ENCODE results near the gene KLF13. TPM values are rescaled to one million over a fixed set of nuclear protein-coding genes. Genes with fewer than 3 reads are reported as not detected.

Gene KLF13
- total RNA-seq, 2 donors from 2014 or later, result 18.7 to 18.9 TPM

- Histone ChIP-seq H3K9me3 (ENCODE audit: control insufficient read depth, low read length) (peaks cover 7% of the 10 kb centered on the region), H3K4me3 (ENCODE audit: low read length) (no peak overlapping the region), H3K36me3 (ENCODE audit: control insufficient read depth, insufficient read depth, low read length) (no peaks in the 10 kb centered on the region), H3K4me1 (ENCODE audit: control insufficient read depth, insufficient read depth, low read length) (no peaks in the 10 kb centered on the region), H3K27me3 (ENCODE audit: control insufficient read depth, insufficient read depth, low read length, poor library complexity, severe bottlenecking) (no peaks in the 10 kb centered on the region), H3K27ac (ENCODE audit: low read depth, low read length) (no peak overlapping the region), H3K9ac (ENCODE audit: extremely low read depth, low read length, poor library complexity, severe bottlenecking) (no peak overlapping the region)
- Mint-ChIP-seq H3K4me3 (no peak overlapping the region), H3K27me3 (ENCODE audit: insufficient read depth) (no peaks in the 10 kb centered on the region), H3K27ac (no peak overlapping the region), H3K9me3 (peaks cover 6% of the 10 kb centered on the region), H3K4me1 (peaks cover 12% of the 10 kb centered on the region), H3K36me3 (ENCODE audit: low read depth) (peaks cover 10% of the 10 kb centered on the region)
- TF ChIP-seq, protein P1, sequence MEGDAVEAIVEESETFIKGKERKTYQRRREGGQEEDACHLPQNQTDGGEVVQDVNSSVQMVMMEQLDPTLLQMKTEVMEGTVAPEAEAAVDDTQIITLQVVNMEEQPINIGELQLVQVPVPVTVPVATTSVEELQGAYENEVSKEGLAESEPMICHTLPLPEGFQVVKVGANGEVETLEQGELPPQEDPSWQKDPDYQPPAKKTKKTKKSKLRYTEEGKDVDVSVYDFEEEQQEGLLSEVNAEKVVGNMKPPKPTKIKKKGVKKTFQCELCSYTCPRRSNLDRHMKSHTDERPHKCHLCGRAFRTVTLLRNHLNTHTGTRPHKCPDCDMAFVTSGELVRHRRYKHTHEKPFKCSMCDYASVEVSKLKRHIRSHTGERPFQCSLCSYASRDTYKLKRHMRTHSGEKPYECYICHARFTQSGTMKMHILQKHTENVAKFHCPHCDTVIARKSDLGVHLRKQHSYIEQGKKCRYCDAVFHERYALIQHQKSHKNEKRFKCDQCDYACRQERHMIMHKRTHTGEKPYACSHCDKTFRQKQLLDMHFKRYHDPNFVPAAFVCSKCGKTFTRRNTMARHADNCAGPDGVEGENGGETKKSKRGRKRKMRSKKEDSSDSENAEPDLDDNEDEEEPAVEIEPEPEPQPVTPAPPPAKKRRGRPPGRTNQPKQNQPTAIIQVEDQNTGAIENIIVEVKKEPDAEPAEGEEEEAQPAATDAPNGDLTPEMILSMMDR (conservative IDR thresholded peaks at IDR 0.05), result no peak
- 94 to 100% methylated on average over 5 to 9 of the region's 9 CpGs for WGBS, 2 experiments (ENCODE audit: insufficient coverage in 1 of 2, insufficient read length in 1 of 2)
- DNase-seq, result no peak
Measured at GRCh38 chr15:31373970-31374369, 47.3 kb downstream of the KLF13 start.

DNA sequence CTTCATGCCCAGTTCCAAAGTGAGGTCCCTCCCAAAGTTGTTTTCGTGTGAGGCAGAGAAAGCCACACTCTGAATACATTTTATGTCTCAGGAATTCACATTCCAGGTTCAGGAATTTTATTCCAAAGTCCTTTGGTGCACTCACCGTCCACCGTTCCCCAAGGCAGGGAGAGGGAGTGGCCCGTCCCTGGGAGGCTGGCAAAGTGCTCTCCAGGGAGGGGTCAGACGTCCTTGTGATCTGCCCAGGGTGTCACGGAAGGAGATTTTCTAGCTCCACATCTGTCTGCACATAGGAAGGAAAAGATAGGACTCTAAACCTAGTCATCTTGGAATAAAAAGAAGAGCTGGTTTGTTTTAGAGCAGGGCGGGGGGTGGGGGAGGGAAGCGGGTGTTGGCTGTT, 47.9 kb downstream of the KLF13 start:
- Mint-ChIP-seq H3K27me3 (ENCODE audit: insufficient read depth) (no peaks in the 10 kb centered on the region), H3K27ac (no peak overlapping the region), H3K4me1 (peaks cover 12% of the 10 kb centered on the region), H3K36me3 (ENCODE audit: low read depth) (peaks cover 9% of the 10 kb centered on the region), H3K4me3 (no peak overlapping the region), H3K9me3 (peaks cover 5% of the 10 kb centered on the region)
- H3K27me3 ChIP-seq (ENCODE audit: control insufficient read depth, insufficient read depth, low read length, poor library complexity, severe bottlenecking), result no peaks in the 10 kb centered on the region
- no peaks in the 10 kb centered on the region for H3K36me3 ChIP-seq (ENCODE audit: control insufficient read depth, insufficient read depth, low read length)
- H3K9ac ChIP-seq (ENCODE audit: extremely low read depth, low read length, poor library complexity, severe bottlenecking), result no peak overlapping the region
- no peaks in the 10 kb centered on the region for H3K4me1 ChIP-seq (ENCODE audit: control insufficient read depth, insufficient read depth, low read length)
- WGBS, 2 experiments (ENCODE audit: insufficient coverage in 1 of 2, insufficient read length in 1 of 2), result 90 to 92% methylated on average over 3 to 8 of the region's 8 CpGs
- no peak overlapping the region for H3K4me3 ChIP-seq (ENCODE audit: low read length)
- peaks cover 2% of the 10 kb centered on the region for H3K9me3 ChIP-seq (ENCODE audit: control insufficient read depth, low read length)
- DNase-seq, result no peak
- TF ChIP-seq, protein P1 (conservative IDR thresholded peaks at IDR 0.05), result no peak
- no peak overlapping the region for H3K27ac ChIP-seq (ENCODE audit: low read depth, low read length)

GRCh38 chr15:31374986-31375385, 48.4 kb downstream of the KLF13 start:
- no peak overlapping the region for H3K9ac ChIP-seq (ENCODE audit: extremely low read depth, low read length, poor library complexity, severe bottlenecking)
- Mint-ChIP-seq H3K4me1 (peaks cover 8% of the 10 kb centered on the region), H3K27ac (no peak overlapping the region), H3K27me3 (ENCODE audit: insufficient read depth) (no peaks in the 10 kb centered on the region), H3K36me3 (ENCODE audit: low read depth) (peaks cover 9% of the 10 kb centered on the region), H3K9me3 (peaks cover under 1% of the 10 kb centered on the region), H3K4me3 (no peak overlapping the region)
- 96 to 99% methylated on average over 9 to 12 of the region's 12 CpGs for WGBS, 2 experiments (ENCODE audit: insufficient coverage in 1 of 2, insufficient read length in 1 of 2)
- H3K36me3 ChIP-seq (ENCODE audit: control insufficient read depth, insufficient read depth, low read length), result no peaks in the 10 kb centered on the region
- H3K27me3 ChIP-seq (ENCODE audit: control insufficient read depth, insufficient read depth, low read length, poor library complexity, severe bottlenecking), result no peaks in the 10 kb centered on the region
- H3K4me1 ChIP-seq (ENCODE audit: control insufficient read depth, insufficient read depth, low read length), result no peaks in the 10 kb centered on the region
- no peak overlapping the region for H3K27ac ChIP-seq (ENCODE audit: low read depth, low read length)
- no peak for DNase-seq
- TF ChIP-seq, protein P1 (conservative IDR thresholded peaks at IDR 0.05), result no peak
- no peaks in the 10 kb centered on the region for H3K9me3 ChIP-seq (ENCODE audit: control insufficient read depth, low read length)
- H3K4me3 ChIP-seq (ENCODE audit: low read length), result no peak overlapping the region
